SH-SY5Y (cell line): ENCODE results near the gene PRR15L.

ENCODE experiments used
- GATA2 ChIP-seq: IDR thresholded peaks from 2 replicates; pipeline ENCODE4 v1.6.1; 2011; ENCODE audit warnings: mild to moderate bottlenecking, low read depth, low read length
- GATA3 ChIP-seq: IDR thresholded peaks from 2 replicates; pipeline ENCODE4 v1.6.1; 2011; ENCODE audit warnings: low read depth, mild to moderate bottlenecking, low read length, moderate library complexity

DNA sequence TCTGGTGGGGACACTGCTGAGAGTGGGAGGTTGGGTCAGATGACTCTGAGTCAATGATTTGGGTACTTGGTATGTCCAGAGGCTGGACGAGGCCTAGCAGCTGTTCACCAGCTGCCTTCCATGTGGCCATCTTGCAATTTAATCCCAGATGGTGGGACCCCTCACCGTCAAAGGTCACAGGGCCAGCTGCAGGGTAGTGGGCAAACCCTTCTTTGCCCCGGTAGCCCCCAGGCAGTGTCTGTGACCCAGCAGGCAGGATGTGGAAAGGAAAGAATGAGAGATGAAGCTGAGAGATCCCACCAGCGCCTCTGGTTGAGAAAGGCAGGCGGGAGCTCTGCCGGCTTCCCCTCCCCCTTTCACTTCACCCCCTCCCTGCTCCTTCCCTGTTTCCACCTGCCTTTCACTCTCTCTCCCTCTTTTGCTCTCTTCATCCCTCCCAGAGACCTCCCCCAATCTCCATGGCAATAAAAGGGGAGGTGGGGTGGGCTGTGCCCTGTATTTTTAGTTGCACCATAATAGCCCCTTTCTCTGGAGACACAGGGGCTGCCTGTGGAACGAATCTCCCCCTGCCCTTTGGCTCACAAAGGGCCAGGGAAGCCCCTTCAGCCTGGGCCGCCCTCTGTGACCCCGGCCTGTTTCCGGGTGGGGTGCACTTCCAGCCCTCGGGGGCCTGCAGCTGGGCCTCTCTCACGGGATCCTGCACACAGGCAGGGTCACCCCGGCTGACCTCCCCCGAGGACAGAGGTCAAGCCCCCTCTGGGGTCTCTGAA lies 33.5 kb upstream of the PRR15L start:
- TF ChIP-seq GATA3: no peak
- TF ChIP-seq GATA2: no peak
